HEK293 (cell line): Measurements from ENCODE around the gene RBM39.
A peak's percentile ranks its signal among the peaks of the same experiment; 100 is the strongest.

ENCODE experiments used
- CTCF ChIP-seq: fragments of 450-650 bp; formaldehyde crosslinking; IDR thresholded peaks from 2 replicates; pipeline ENCODE4 v1.5.1; 2016; ENCODE audit warnings: missing biosample characterization, missing genetic modification characterization
- IKZF3 ChIP-seq: fragments of 450-650 bp; IDR thresholded peaks from 2 replicates; pipeline ENCODE4 v1.5.0; 2018; ENCODE audit warnings: missing biosample characterization, mild to moderate bottlenecking, missing genetic modification characterization, moderate library complexity
- PRDM2 ChIP-seq: fragments of 450-650 bp; formaldehyde crosslinking; IDR thresholded peaks from 2 replicates; pipeline ENCODE4 v1.5.1; 2016; ENCODE audit warnings: missing biosample characterization, missing genetic modification characterization, borderline replicate concordance
- REPIN1 ChIP-seq: fragments of 450-650 bp; formaldehyde crosslinking; IDR thresholded peaks from 2 replicates; pipeline ENCODE4 v1.5.1; 2017; ENCODE audit warnings: missing biosample characterization, missing genetic modification characterization, low read depth
- SCRT1 ChIP-seq: fragments of 450-650 bp; formaldehyde crosslinking; IDR thresholded peaks from 2 replicates; pipeline ENCODE4 v1.5.1; 2016; ENCODE audit warnings: missing biosample characterization, missing genetic modification characterization, borderline replicate concordance
- WT1 ChIP-seq: fragments of 450-650 bp; formaldehyde crosslinking; IDR thresholded peaks from 2 replicates; pipeline ENCODE4 v1.5.1; 2016; ENCODE audit warnings: missing biosample characterization, missing genetic modification characterization
- ZBTB44 ChIP-seq: fragments of 450-650 bp; IDR thresholded peaks from 2 replicates; pipeline ENCODE4 v1.5.1; 2018; ENCODE audit warnings: missing biosample characterization, mild to moderate bottlenecking, missing genetic modification characterization
- ZBTB48 ChIP-seq: fragments of 450-650 bp; formaldehyde crosslinking; IDR thresholded peaks from 2 replicates; pipeline ENCODE4 v1.5.1; 2016; ENCODE audit warnings: missing biosample characterization, missing genetic modification characterization
- ZFHX2 ChIP-seq: fragments of 450-650 bp; formaldehyde crosslinking; conservative IDR thresholded peaks from 2 replicates; pipeline ENCODE4 v1.5.1; 2016; ENCODE audit warnings: missing biosample characterization, missing genetic modification characterization
- ZNF16 ChIP-seq: fragments of 450-650 bp; formaldehyde crosslinking; IDR thresholded peaks from 2 replicates; pipeline ENCODE4 v1.5.1; 2016; ENCODE audit warnings: low read depth, missing biosample characterization, missing genetic modification characterization
- ZNF184 ChIP-seq: fragments of 450-650 bp; IDR thresholded peaks from 2 replicates; pipeline ENCODE4 v1.5.1; 2018; ENCODE audit warnings: missing biosample characterization, mild to moderate bottlenecking, missing genetic modification characterization
- ZNF223 ChIP-seq: fragments of 450-650 bp; formaldehyde crosslinking; IDR thresholded peaks from 2 replicates; pipeline ENCODE4 v1.5.1; 2016; ENCODE audit warnings: missing biosample characterization, missing genetic modification characterization
- ZNF24 ChIP-seq: fragments of 450-650 bp; formaldehyde crosslinking; IDR thresholded peaks from 2 replicates; pipeline ENCODE4 v1.5.1; 2016; ENCODE audit warnings: missing biosample characterization, missing genetic modification characterization
- ZNF26 ChIP-seq: fragments of 450-650 bp; formaldehyde crosslinking; IDR thresholded peaks from 2 replicates; pipeline ENCODE4 v1.5.1; 2016; ENCODE audit warnings: missing biosample characterization, missing genetic modification characterization
- ZNF335 ChIP-seq: fragments of 450-650 bp; formaldehyde crosslinking; conservative IDR thresholded peaks from 2 replicates; pipeline ENCODE4 v1.5.1; 2016; ENCODE audit warnings: missing biosample characterization, missing genetic modification characterization
- ZNF366 ChIP-seq: fragments of 450-650 bp; formaldehyde crosslinking; conservative IDR thresholded peaks from 2 replicates; pipeline ENCODE4 v1.5.1; 2016; ENCODE audit warnings: missing biosample characterization, missing genetic modification characterization
- ZNF37A ChIP-seq: fragments of 450-650 bp; IDR thresholded peaks from 2 replicates; pipeline ENCODE4 v1.5.1; 2018; ENCODE audit warnings: missing biosample characterization, missing genetic modification characterization
- ZNF473 ChIP-seq: fragments of 450-650 bp; formaldehyde crosslinking; IDR thresholded peaks from 2 replicates; pipeline ENCODE4 v1.5.1; 2017; ENCODE audit warnings: missing biosample characterization, missing genetic modification characterization
- ZNF501 ChIP-seq: fragments of 450-650 bp; formaldehyde crosslinking; IDR thresholded peaks from 2 replicates; pipeline ENCODE4 v1.5.1; 2016; ENCODE audit warnings: missing biosample characterization, missing genetic modification characterization
- ZNF548 ChIP-seq: fragments of 450-650 bp; formaldehyde crosslinking; IDR thresholded peaks from 2 replicates; pipeline ENCODE4 v1.5.1; 2016; ENCODE audit warnings: missing biosample characterization, missing genetic modification characterization
- ZNF596 ChIP-seq: fragments of 450-650 bp; IDR thresholded peaks from 2 replicates; pipeline ENCODE4 v1.5.0; 2018; ENCODE audit warnings: missing biosample characterization, mild to moderate bottlenecking, missing genetic modification characterization, moderate library complexity
- ZNF623 ChIP-seq: fragments of 450-650 bp; formaldehyde crosslinking; IDR thresholded peaks from 2 replicates; pipeline ENCODE4 v1.5.1; 2016; ENCODE audit warnings: missing biosample characterization, missing genetic modification characterization
- ZNF792 ChIP-seq: fragments of 450-650 bp; formaldehyde crosslinking; IDR thresholded peaks from 2 replicates; pipeline ENCODE4 v1.5.1; 2016; ENCODE audit warnings: missing biosample characterization, missing genetic modification characterization
- ZNF837 ChIP-seq: fragments of 450-650 bp; formaldehyde crosslinking; IDR thresholded peaks from 2 replicates; pipeline ENCODE4 v1.5.1; 2016; ENCODE audit warnings: missing biosample characterization, missing genetic modification characterization
- ZSCAN16 ChIP-seq: fragments of 450-650 bp; formaldehyde crosslinking; IDR thresholded peaks from 2 replicates; pipeline ENCODE4 v1.5.1; 2016; ENCODE audit warnings: missing biosample characterization, missing genetic modification characterization
- ZXDB ChIP-seq: fragments of 450-650 bp; formaldehyde crosslinking; IDR thresholded peaks from 2 replicates; pipeline ENCODE4 v1.5.1; 2016; ENCODE audit warnings: missing biosample characterization, missing genetic modification characterization
- TF ChIP-seq, protein P1 (sequence below): fragments of 450-650 bp; formaldehyde crosslinking; IDR thresholded peaks from 2 replicates; pipeline ENCODE4 v1.5.1; 2017; ENCODE audit warnings: missing biosample characterization, missing genetic modification characterization

RBM39 gene

GRCh38 chr20:35741892-35742740 lies at the start of gene RBM39 (continued):
- TF ChIP-seq, protein P1, sequence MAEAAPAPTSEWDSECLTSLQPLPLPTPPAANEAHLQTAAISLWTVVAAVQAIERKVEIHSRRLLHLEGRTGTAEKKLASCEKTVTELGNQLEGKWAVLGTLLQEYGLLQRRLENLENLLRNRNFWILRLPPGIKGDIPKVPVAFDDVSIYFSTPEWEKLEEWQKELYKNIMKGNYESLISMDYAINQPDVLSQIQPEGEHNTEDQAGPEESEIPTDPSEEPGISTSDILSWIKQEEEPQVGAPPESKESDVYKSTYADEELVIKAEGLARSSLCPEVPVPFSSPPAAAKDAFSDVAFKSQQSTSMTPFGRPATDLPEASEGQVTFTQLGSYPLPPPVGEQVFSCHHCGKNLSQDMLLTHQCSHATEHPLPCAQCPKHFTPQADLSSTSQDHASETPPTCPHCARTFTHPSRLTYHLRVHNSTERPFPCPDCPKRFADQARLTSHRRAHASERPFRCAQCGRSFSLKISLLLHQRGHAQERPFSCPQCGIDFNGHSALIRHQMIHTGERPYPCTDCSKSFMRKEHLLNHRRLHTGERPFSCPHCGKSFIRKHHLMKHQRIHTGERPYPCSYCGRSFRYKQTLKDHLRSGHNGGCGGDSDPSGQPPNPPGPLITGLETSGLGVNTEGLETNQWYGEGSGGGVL (tag by site-specific recombination) = peak; percentile 99
- TF ChIP-seq ZXDB (tag by site-specific recombination) (peak; percentile 100), REPIN1 (tag by site-specific recombination) (no peak), CTCF (tag by site-specific recombination) (peak; percentile 91), IKZF3 (tag by site-specific recombination) (0 out of 2 replicates have a peak, but pooled peaks have one; percentile 18), ZNF16 (tag by site-specific recombination) (no peak), ZNF792 (tag by site-specific recombination) (no peak), ZBTB48 (tag by site-specific recombination) (0 out of 2 replicates have a peak, but pooled peaks have one; percentile 20), ZNF26 (tag by site-specific recombination) (no peak), ZNF184 (tag by site-specific recombination) (no peak), ZNF223 (tag by site-specific recombination) (no peak), ZNF366 (tag by site-specific recombination) (no peak; the same call in 1 of the 2 replicates), ZFHX2 (tag by site-specific recombination) (peak; percentile 97), ZNF837 (tag by site-specific recombination) (no peak), ZNF37A (no peak), ZBTB44 (tag by site-specific recombination) (0 out of 2 replicates have a peak, but pooled peaks have one; percentile 2), ZNF623 (tag by site-specific recombination) (peak; percentile 13; the same call in 1 of the 2 replicates), WT1 (tag by site-specific recombination) (peak; percentile 85), SCRT1 (no peak), PRDM2 (no peak), ZNF335 (tag by site-specific recombination) (peak; percentile 1; the same call in 1 of the 2 replicates), ZNF24 (peak; percentile 93; the same call in 1 of the 2 replicates), ZNF501 (peak; percentile 89), ZSCAN16 (tag by site-specific recombination) (no peak), ZNF473 (tag by site-specific recombination) (no peak), ZNF596 (tag by site-specific recombination) (0 out of 2 replicates have a peak, but pooled peaks have one; percentile 5), ZNF548 (tag by site-specific recombination) (no peak)
